ENCODE measurements around the gene ARHGAP9.

- TF ChIP-seq CTCF (conservative IDR thresholded peaks at IDR 0.05; ENCODE audit: low read depth, low read length) (no peak), EZH2 (IDR thresholded peaks at IDR 0.05; ENCODE audit: borderline replicate concordance, low read depth, low read length, poor library complexity, severe bottlenecking) (no peak)
Measured at GRCh38 chr12:57527184-57527583, 47.5 kb upstream of the ARHGAP9 start.

Measured in A673 (cell line).